SK-N-SH (cell line): ENCODE measurements around the gene ARHGEF4.

ENCODE experiments used
- ELF1 ChIP-seq: IDR thresholded peaks from 2 replicates; pipeline ENCODE4 v1.4.0; 2012
- EP300 ChIP-seq, 2 experiments: IDR thresholded peaks; 2 replicates each; pipeline versions ENCODE4 v1.4.0 to v1.6.1; 2012; ENCODE audit warnings: borderline replicate concordance in 1 of 2, low read depth in 1 of 2, low read length in 1 of 2
- POLR2AphosphoS5 ChIP-seq: IDR thresholded peaks from 2 replicates; pipeline ENCODE4 v1.6.1; 2012; ENCODE audit warnings: low read depth, low read length
- RAD21 ChIP-seq: IDR thresholded peaks from 2 replicates; pipeline ENCODE4 v1.6.1; 2012; ENCODE audit warnings: mild to moderate bottlenecking, low read length
- SIN3A ChIP-seq: IDR thresholded peaks from 2 replicates; pipeline ENCODE4 v1.6.1; 2012; ENCODE audit warnings: low read depth, mild to moderate bottlenecking, low read length, moderate library complexity, borderline replicate concordance
- SMC3 ChIP-seq: IDR thresholded peaks from 2 replicates; pipeline ENCODE4 v1.6.1; 2012; ENCODE audit warnings: low read depth, low read length, improper control_type of control experiment
- YY1 ChIP-seq: IDR thresholded peaks from 2 replicates; pipeline ENCODE4 v1.4.0; 2012; ENCODE audit warnings: low read depth, mild to moderate bottlenecking
- TF ChIP-seq, protein P1 (sequence below): fragments of 150-350 bp; IDR thresholded peaks from 2 replicates; pipeline ENCODE4 v1.6.1; 2017; ENCODE audit warnings: antibody characterized with exemption, low read length, low read depth, borderline replicate concordance
- TF ChIP-seq, protein P2 (sequence below): fragments of 200-600 bp; sonication (generic); IDR thresholded peaks from 2 replicates; pipeline ENCODE4 v1.6.1; 2017; ENCODE audit warnings: antibody characterized with exemption, mild to moderate bottlenecking, moderate library complexity
- TF ChIP-seq, protein P3 (sequence below): IDR thresholded peaks from 2 replicates; pipeline ENCODE4 v1.6.1; 2012; ENCODE audit warnings: mild to moderate bottlenecking, low read depth, low read length, moderate library complexity
- TF ChIP-seq, protein P4 (sequence below): IDR thresholded peaks from 2 replicates; pipeline ENCODE4 v1.4.0; 2012; ENCODE audit warnings: low read depth

DNA sequence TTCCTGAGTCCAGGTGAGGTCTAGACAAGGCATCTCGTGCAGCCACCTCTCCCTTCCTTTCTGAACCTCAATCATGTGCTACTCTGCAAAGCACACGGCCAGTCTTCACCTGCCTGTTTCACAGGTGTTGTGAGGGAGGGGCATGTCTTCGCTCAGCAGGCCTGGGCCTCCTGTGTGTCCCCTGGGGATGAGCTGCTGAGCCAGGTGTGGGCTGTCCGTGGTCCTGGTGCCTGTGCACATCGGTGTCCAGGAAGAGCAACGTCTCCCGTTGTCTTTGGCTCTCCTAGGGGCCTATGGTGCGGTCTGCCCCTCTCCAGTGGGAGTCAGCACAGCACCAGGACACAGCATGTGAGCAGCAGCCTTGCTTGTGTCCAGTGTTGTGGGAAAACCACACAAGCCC, 16.7 kb downstream of the ARHGEF4 start:
- TF ChIP-seq YY1 = no peak
- TF ChIP-seq, protein P1, sequence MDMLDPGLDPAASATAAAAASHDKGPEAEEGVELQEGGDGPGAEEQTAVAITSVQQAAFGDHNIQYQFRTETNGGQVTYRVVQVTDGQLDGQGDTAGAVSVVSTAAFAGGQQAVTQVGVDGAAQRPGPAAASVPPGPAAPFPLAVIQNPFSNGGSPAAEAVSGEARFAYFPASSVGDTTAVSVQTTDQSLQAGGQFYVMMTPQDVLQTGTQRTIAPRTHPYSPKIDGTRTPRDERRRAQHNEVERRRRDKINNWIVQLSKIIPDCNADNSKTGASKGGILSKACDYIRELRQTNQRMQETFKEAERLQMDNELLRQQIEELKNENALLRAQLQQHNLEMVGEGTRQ = no peak
- TF ChIP-seq EP300 (IDR thresholded peaks at IDR 0.05; ENCODE audit: borderline replicate concordance in 1 of 2, low read depth in 1 of 2, low read length in 1 of 2) = no peak
- TF ChIP-seq, protein P2, sequence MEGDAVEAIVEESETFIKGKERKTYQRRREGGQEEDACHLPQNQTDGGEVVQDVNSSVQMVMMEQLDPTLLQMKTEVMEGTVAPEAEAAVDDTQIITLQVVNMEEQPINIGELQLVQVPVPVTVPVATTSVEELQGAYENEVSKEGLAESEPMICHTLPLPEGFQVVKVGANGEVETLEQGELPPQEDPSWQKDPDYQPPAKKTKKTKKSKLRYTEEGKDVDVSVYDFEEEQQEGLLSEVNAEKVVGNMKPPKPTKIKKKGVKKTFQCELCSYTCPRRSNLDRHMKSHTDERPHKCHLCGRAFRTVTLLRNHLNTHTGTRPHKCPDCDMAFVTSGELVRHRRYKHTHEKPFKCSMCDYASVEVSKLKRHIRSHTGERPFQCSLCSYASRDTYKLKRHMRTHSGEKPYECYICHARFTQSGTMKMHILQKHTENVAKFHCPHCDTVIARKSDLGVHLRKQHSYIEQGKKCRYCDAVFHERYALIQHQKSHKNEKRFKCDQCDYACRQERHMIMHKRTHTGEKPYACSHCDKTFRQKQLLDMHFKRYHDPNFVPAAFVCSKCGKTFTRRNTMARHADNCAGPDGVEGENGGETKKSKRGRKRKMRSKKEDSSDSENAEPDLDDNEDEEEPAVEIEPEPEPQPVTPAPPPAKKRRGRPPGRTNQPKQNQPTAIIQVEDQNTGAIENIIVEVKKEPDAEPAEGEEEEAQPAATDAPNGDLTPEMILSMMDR = no peak
- no peak for TF ChIP-seq RAD21
- no peak for TF ChIP-seq POLR2AphosphoS5
- TF ChIP-seq, protein P3, sequence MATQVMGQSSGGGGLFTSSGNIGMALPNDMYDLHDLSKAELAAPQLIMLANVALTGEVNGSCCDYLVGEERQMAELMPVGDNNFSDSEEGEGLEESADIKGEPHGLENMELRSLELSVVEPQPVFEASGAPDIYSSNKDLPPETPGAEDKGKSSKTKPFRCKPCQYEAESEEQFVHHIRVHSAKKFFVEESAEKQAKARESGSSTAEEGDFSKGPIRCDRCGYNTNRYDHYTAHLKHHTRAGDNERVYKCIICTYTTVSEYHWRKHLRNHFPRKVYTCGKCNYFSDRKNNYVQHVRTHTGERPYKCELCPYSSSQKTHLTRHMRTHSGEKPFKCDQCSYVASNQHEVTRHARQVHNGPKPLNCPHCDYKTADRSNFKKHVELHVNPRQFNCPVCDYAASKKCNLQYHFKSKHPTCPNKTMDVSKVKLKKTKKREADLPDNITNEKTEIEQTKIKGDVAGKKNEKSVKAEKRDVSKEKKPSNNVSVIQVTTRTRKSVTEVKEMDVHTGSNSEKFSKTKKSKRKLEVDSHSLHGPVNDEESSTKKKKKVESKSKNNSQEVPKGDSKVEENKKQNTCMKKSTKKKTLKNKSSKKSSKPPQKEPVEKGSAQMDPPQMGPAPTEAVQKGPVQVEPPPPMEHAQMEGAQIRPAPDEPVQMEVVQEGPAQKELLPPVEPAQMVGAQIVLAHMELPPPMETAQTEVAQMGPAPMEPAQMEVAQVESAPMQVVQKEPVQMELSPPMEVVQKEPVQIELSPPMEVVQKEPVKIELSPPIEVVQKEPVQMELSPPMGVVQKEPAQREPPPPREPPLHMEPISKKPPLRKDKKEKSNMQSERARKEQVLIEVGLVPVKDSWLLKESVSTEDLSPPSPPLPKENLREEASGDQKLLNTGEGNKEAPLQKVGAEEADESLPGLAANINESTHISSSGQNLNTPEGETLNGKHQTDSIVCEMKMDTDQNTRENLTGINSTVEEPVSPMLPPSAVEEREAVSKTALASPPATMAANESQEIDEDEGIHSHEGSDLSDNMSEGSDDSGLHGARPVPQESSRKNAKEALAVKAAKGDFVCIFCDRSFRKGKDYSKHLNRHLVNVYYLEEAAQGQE = no peak
- no peak for TF ChIP-seq ELF1
- TF ChIP-seq SIN3A = no peak
- TF ChIP-seq SMC3 = no peak
- TF ChIP-seq, protein P4, sequence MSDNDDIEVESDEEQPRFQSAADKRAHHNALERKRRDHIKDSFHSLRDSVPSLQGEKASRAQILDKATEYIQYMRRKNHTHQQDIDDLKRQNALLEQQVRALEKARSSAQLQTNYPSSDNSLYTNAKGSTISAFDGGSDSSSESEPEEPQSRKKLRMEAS = no peak
